NCI-H510A (cell line): ENCODE measurements around the gene GAN.

ENCODE experiments used
- DNase-seq: peaks from one replicate; lab custom pipeline; 2025; lab: John Stamatoyannopoulos, UW

GAN gene

GRCh38 chr16:81432937-81433557 is 118.3 kb downstream of the GAN start:
- no peak for DNase-seq

GRCh38 chr16:81435103-81435502 is 120.3 kb downstream of the GAN start:
- DNase-seq, result no peak

GRCh38 chr16:81435567-81435966 is 120.8 kb downstream of the GAN start:
- no peak for DNase-seq

- no peak for DNase-seq
Measured at GRCh38 chr16:81436386-81436785, 121.6 kb downstream of the GAN start.

GRCh38 chr16:81437865-81438264 is 123.1 kb downstream of the GAN start:
- DNase-seq, result no peak
